H1 (cell line): Measurements from ENCODE around the gene ARPC2. TPM values are rescaled to one million over a fixed set of nuclear protein-coding genes. Genes with fewer than 3 reads are reported as not detected.

Source experiments
- CHD1 ChIP-seq: IDR thresholded peaks from 2 replicates; pipeline ENCODE4 v1.6.1; 2012; ENCODE audit warnings: low read depth, low read length, improper control_type of control experiment
- CHD7 ChIP-seq: fragments of 300-600 bp; sonication (generic); IDR thresholded peaks from 2 replicates; pipeline ENCODE4 v1.7.1; 2012; ENCODE audit warnings: low read length, moderate library complexity, mild to moderate bottlenecking, inconsistent platforms; ENCODE audit not compliant: insufficient replicate concordance
- CTCF ChIP-seq, 3 experiments: IDR thresholded peaks; 1 replicate in 2 of 3; 2 replicates in 1 of 3; pipeline versions ENCODE4 v1.5.1 to v1.6.1; 2011; ENCODE audit warnings: low read length in 3 of 3, mild to moderate bottlenecking in 3 of 3, inconsistent platforms in 2 of 3, low read depth in 1 of 3, moderate library complexity in 1 of 3; ENCODE audit not compliant: insufficient read depth in 1 of 3; ENCODE audit errors: control extremely low read depth in 1 of 3
- FOSL1 ChIP-seq: IDR thresholded peaks from 2 replicates; pipeline ENCODE4 v1.6.1; 2011; ENCODE audit warnings: mild to moderate bottlenecking, low read depth, low read length, moderate library complexity; ENCODE audit not compliant: insufficient read depth
- KDM4A ChIP-seq: IDR thresholded peaks from one replicate; pipeline ENCODE4 v1.7.1; 2012; ENCODE audit warnings: low read depth, mild to moderate bottlenecking, moderate library complexity, low read length, inconsistent platforms; ENCODE audit not compliant: severe bottlenecking
- MAX ChIP-seq: IDR thresholded peaks from 2 replicates; pipeline ENCODE4 v1.6.1; 2012; ENCODE audit warnings: inconsistent platforms
- POLR2A ChIP-seq, 2 experiments: IDR thresholded peaks; 1 replicate in 1 of 2; 2 replicates in 1 of 2; pipeline ENCODE4 v1.6.1; 2011; ENCODE audit warnings: low read depth in 2 of 2, low read length in 2 of 2, mild to moderate bottlenecking in 2 of 2; ENCODE audit errors: control extremely low read depth in 1 of 2
- TCF12 ChIP-seq: IDR thresholded peaks from 2 replicates; pipeline ENCODE4 v1.6.1; 2011; ENCODE audit warnings: low read depth, mild to moderate bottlenecking, low read length
- polyA plus RNA-seq, 7 experiments: library from polyadenylated mRNA; depleted of rRNA in 3 of 7; stranded (reverse) in 5 of 7; unstranded in 2 of 7; fragments of >200 nt in 5 of 7; fragments of 200-250 nt in 2 of 7; gene quantifications; 1 replicate in 5 of 7; 2 replicates in 1 of 7; 4 replicates in 1 of 7; pipeline versions ENCODE4 v1.2.1 to v1.2.3, GENCODE V29; 2011 to 2013; ENCODE audit warnings: missing spikeins in 2 of 7, mixed read lengths in 2 of 7
- total RNA-seq: library from RNA; stranded (reverse); fragmentation: NEBNext Ultra II Directional; extraction: Animal tissue kit (Norgen Biotek cat#: 25700); gene quantifications from 2 replicates; pipeline ENCODE4 v1.2.1, GENCODE V29; 2021

Gene ARPC2
- total and polyA plus RNA-seq, 2 of the 8 experiments (the other 6 are each of a cell fraction or from before 2014, with no cell fraction given): 174 to 195 TPM

- no peak for TF ChIP-seq CTCF (IDR thresholded peaks at IDR 0.05; ENCODE audit: control extremely low read depth in 1 of 3, insufficient read depth in 1 of 3, low read depth in 1 of 3, low read length in 3 of 3)
- TF ChIP-seq TCF12: no peak
- TF ChIP-seq KDM4A: no peak
- no peak for TF ChIP-seq MAX
- TF ChIP-seq CHD1: no peak
- TF ChIP-seq FOSL1: no peak
- no peak for TF ChIP-seq POLR2A (IDR thresholded peaks at IDR 0.05; ENCODE audit: control extremely low read depth in 1 of 2, low read depth in 2 of 2, low read length in 2 of 2)
- TF ChIP-seq CHD7: no peak
- TF ChIP-seq, all 59 proteins: peak for 0
These were observed 67.3 kb downstream of the ARPC2 start (continued) for GRCh38 chr2:218284106-218284811.
